ENCODE measurements around the gene PALS1. TPM values are rescaled to one million over a fixed set of nuclear protein-coding genes. Genes with fewer than 3 reads are reported as not detected.
A peak's percentile ranks its signal among the peaks of the same experiment; 100 is the strongest.

The PALS1 gene
- total RNA-seq, 2 donors from 2014 or later = 16.9 to 20.1 TPM

- no peak overlapping the region for H3K4me3 ChIP-seq
- no peak for ATAC-seq (ENCODE audit: insufficient number of reproducible peaks, low FRiP score, low read depth)
- no peak for TF ChIP-seq CTCF (IDR thresholded peaks at IDR 0.05)
Observed at GRCh38 chr14:67228325-67228984, 12.8 kb upstream of the PALS1 start.

GRCh38 chr14:67232066-67232465 is 9.2 kb upstream of the PALS1 start:
- DNase-seq (ENCODE audit: low spot score) = no peak
- H3K4me3 ChIP-seq = no peak overlapping the region
- no peaks in the 10 kb centered on the region for H3K9me3 ChIP-seq
- H3K27me3 ChIP-seq (replicated peaks; ENCODE audit: insufficient read depth) = no peaks in the 10 kb centered on the region
- H3K36me3 ChIP-seq = no peaks in the 10 kb centered on the region
- no peak overlapping the region for H3K27ac ChIP-seq
- TF ChIP-seq CTCF (IDR thresholded peaks at IDR 0.05) = no peak
- ATAC-seq (ENCODE audit: insufficient number of reproducible peaks, low FRiP score, low read depth) = no peak
- H3K4me1 ChIP-seq (ENCODE audit: control insufficient read depth in 1 of 2, low read depth in 2 of 2) = no peaks in the 10 kb centered on the region

More at GRCh38 chr14:67228325-67228984, 12.8 kb upstream of the PALS1 start:
- no peak overlapping the region for H3K27ac ChIP-seq
- no peak for DNase-seq (ENCODE audit: low spot score)
- H3K27me3 ChIP-seq (replicated peaks; ENCODE audit: insufficient read depth) = no peaks in the 10 kb centered on the region
- H3K36me3 ChIP-seq = no peaks in the 10 kb centered on the region
- H3K4me1 ChIP-seq (ENCODE audit: control insufficient read depth in 1 of 2, low read depth in 2 of 2) = no peaks in the 10 kb centered on the region
- no peaks in the 10 kb centered on the region for H3K9me3 ChIP-seq

- TF ChIP-seq CTCF (IDR thresholded peaks at IDR 0.05) = no peak
- DNase-seq (ENCODE audit: low spot score) (no peak), ATAC-seq (ENCODE audit: insufficient number of reproducible peaks, low FRiP score, low read depth) (no peak)
- Histone ChIP-seq H3K9me3 (no peaks in the 10 kb centered on the region), H3K36me3 (no peaks in the 10 kb centered on the region), H3K27me3 (replicated peaks; ENCODE audit: insufficient read depth) (no peaks in the 10 kb centered on the region), H3K4me3 (no peak overlapping the region), H3K27ac (no peak overlapping the region), H3K4me1 (ENCODE audit: control insufficient read depth in 1 of 2, low read depth in 2 of 2) (no peaks in the 10 kb centered on the region)
Observed at GRCh38 chr14:67232621-67233020, 8.6 kb upstream of the PALS1 start.

GRCh38 chr14:67237591-67237990 is 3.6 kb upstream of the PALS1 start:
- Histone ChIP-seq H3K27me3 (replicated peaks; ENCODE audit: insufficient read depth) (no peaks in the 10 kb centered on the region), H3K9me3 (no peaks in the 10 kb centered on the region), H3K4me1 (ENCODE audit: control insufficient read depth in 1 of 2, low read depth in 2 of 2) (peaks cover 7 to 8% of the 10 kb centered on the region in 2 donors), H3K4me3 (no peak overlapping the region), H3K36me3 (no peaks in the 10 kb centered on the region), H3K27ac (no peak overlapping the region)
- no peak for DNase-seq (ENCODE audit: low spot score)
- no peak for ATAC-seq (ENCODE audit: insufficient number of reproducible peaks, low FRiP score, low read depth)
- no peak for TF ChIP-seq CTCF (IDR thresholded peaks at IDR 0.05)

GRCh38 chr14:67239582-67239981 is 1.7 kb upstream of the PALS1 start:
- peak overlapping the region in 1 of 2 donors; percentile 93 for H3K27ac ChIP-seq
- peak overlapping the region; percentile 96 for H3K4me3 ChIP-seq
- ATAC-seq (ENCODE audit: insufficient number of reproducible peaks, low FRiP score, low read depth) (no peak), DNase-seq (ENCODE audit: low spot score) (no peak)
- H3K36me3 ChIP-seq = no peaks in the 10 kb centered on the region
- peaks cover 12 to 26% of the 10 kb centered on the region in 2 donors for H3K4me1 ChIP-seq (ENCODE audit: control insufficient read depth in 1 of 2, low read depth in 2 of 2)
- no peaks in the 10 kb centered on the region for H3K27me3 ChIP-seq (replicated peaks; ENCODE audit: insufficient read depth)
- TF ChIP-seq CTCF (IDR thresholded peaks at IDR 0.05) = no peak
- H3K9me3 ChIP-seq = no peaks in the 10 kb centered on the region

Data from thoracic aorta (tissue), 2 donors.